Measurements from ENCODE around the gene SGTA. TPM values are rescaled to one million over a fixed set of nuclear protein-coding genes. Genes with fewer than 3 reads are reported as not detected.

SGTA gene
- total and polyA plus RNA-seq, 2 of the 8 experiments (the other 6 are each of a cell fraction or from before 2014, with no cell fraction given), result 86.8 to 130 TPM

DNA sequence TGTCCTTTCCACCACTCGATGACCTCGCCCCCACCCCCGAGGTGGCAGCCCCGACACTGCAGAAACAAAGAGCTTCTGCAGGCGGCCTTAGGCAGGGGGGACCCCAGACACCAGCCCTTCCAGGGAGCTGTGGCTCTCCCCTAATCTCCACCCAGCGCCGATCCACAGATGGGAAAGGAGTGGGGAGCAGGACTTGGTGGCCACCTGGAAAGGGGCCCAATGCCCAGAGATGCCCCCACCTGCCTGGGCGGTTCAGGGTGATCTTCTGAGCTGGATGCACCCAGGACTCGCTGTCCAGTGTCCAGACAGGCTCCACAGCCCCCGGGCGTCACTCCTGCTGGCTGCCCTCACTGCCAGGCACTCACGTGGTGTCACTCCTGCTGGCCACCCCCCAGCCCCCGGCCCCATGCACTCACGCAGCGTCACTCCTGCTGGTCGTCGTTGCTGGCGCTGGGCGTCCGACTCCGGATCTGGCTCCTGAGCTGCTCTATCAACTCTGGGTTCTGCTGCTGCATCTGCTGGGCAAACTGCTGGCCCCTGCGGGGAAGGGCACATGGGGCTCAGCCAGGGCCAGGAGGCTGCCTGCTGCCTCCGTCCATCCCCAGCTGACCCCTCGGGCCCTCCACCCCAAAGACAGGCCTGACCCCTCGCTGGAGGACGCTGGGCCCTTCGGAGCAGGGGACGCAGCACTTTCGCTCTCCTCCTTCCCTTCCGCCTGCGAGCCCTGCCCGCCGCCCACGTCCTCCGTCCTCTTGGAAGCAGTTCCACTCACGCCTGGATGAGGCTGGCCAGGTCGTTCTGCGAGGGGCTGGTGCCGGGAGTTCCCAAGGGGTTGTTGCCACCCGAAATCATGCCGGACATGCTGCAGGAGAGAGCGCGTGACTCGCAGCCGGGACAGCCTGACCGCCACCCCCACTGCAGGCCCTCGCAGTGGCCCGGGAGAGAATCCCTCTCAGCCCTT is 25.9 kb downstream of the SGTA start:
- H3K79me2 ChIP-seq (ENCODE audit: control insufficient read depth in 1 of 2, insufficient read depth in 2 of 2, low read length in 2 of 2), result no peaks in the 10 kb centered on the region
- H3K79me1 ChIP-seq (ENCODE audit: low read depth, low read length), result no peaks in the 10 kb centered on the region
- H4K5ac ChIP-seq (ENCODE audit: insufficient read length, low read depth, low read length), result no peak overlapping the region
- no peak overlapping the region for H3K18ac ChIP-seq (ENCODE audit: extremely low read depth, low read length)
- H3K4ac ChIP-seq (replicated peaks; ENCODE audit: insufficient read length, low read depth, low read length), result no peak overlapping the region
- H3K27me3 ChIP-seq (replicated peaks in 1 of 4; ENCODE audit: control insufficient read depth in 3 of 4, extremely low read depth in 1 of 4, insufficient read depth in 3 of 4, low read length in 3 of 4), result no peaks in the 10 kb centered on the region
- no peak overlapping the region for H2BK15ac ChIP-seq (ENCODE audit: low read length)
- no peak overlapping the region for H2BK5ac ChIP-seq (ENCODE audit: low read depth, low read length)
- H3K27ac ChIP-seq (ENCODE audit: low read depth, low read length), result no peak overlapping the region
- H3K36me3 ChIP-seq (ENCODE audit: control insufficient read depth in 2 of 4, insufficient read depth in 4 of 4, low read length in 3 of 4), result peaks cover 17 to 61% (median 38%) of the 10 kb centered on the region in 4 experiments
- no peak overlapping the region for H3K4me2 ChIP-seq (ENCODE audit: insufficient read depth in 1 of 2, low read depth in 2 of 2, low read length in 2 of 2)
- no peak overlapping the region for H3K23ac ChIP-seq (ENCODE audit: insufficient read length)
- H2BK20ac ChIP-seq (ENCODE audit: low read length), result no peak overlapping the region
- no peaks in the 10 kb centered on the region for H3K4me1 ChIP-seq (replicated peaks in 1 of 4; ENCODE audit: control insufficient read depth in 3 of 4, insufficient read depth in 4 of 4, low read length in 3 of 4)
- no peak overlapping the region for H3K4me3 ChIP-seq (ENCODE audit: extremely low read depth in 1 of 4, insufficient read depth in 2 of 4, low read depth in 3 of 4, low read length in 4 of 4)
- peaks cover 0 to 11% of the 10 kb centered on the region in 2 experiments for H4K20me1 ChIP-seq (replicated peaks in 1 of 2; ENCODE audit: control insufficient read depth in 1 of 2, insufficient read depth in 2 of 2, low read length in 2 of 2)
- FAIRE-seq, result no peak
- no peak for DNase-seq (ENCODE audit: low read depth in 1 of 2, low spot score in 2 of 2)
- H3K56ac ChIP-seq (replicated peaks; ENCODE audit: insufficient read length, low read depth, low read length), result no peak overlapping the region
- H2BK12ac ChIP-seq (ENCODE audit: low read depth, low read length), result no peak overlapping the region
- POLR2A ChIA-PET (ENCODE audit: partially characterized antibody), result interaction anchor here (1.2 kb wide), 1 partner anchor 14 kb away, joined by 3 read pairs; no protein-coding TSS in a partner anchor
- no peak overlapping the region for H3K14ac ChIP-seq (ENCODE audit: insufficient read length)
- H3K9me3 ChIP-seq (ENCODE audit: insufficient read depth in 2 of 2, low read depth in 1 of 2, low read length in 1 of 2), result no peaks in the 10 kb centered on the region
- no peaks in the 10 kb centered on the region for H3K23me2 ChIP-seq (ENCODE audit: low read depth, low read length)
- CTCF ChIA-PET (ENCODE audit: partially characterized antibody), result interaction anchor here (1.0 kb wide), 1 partner anchor 109 kb away, joined by 5 read pairs; no protein-coding TSS in a partner anchor
- no peak overlapping the region for H4K91ac ChIP-seq (replicated peaks; ENCODE audit: insufficient read length, low read length)
- no peak overlapping the region for H2AFZ ChIP-seq (ENCODE audit: low read length)
- WGBS, 2 experiments (ENCODE audit: extremely low coverage in 1 of 2, insufficient coverage in 1 of 2, insufficient read length in 1 of 2, insufficient replicate concordance in 2 of 2, low coverage in 1 of 2, low lambda C conversion rate in 2 of 2, missing lambda C conversion rate in 1 of 2), result 96% methylated on average over 37 of the region's 48 CpGs; no CpG with 5 or more reads in 1 of the 2 experiments
- no peak overlapping the region for H3K9ac ChIP-seq (replicated peaks in 1 of 4; ENCODE audit: extremely low read depth in 1 of 4, low read depth in 3 of 4, low read length in 3 of 4)
- H4K8ac ChIP-seq (ENCODE audit: extremely low read depth, insufficient read depth, low read length), result 0 out of 2 replicates have a peak overlapping the region, but pooled peaks have one; percentile 25
- H2AK5ac ChIP-seq (ENCODE audit: low read depth, low read length), result no peak overlapping the region
- no peak overlapping the region for H2BK120ac ChIP-seq (replicated peaks; ENCODE audit: low read depth, low read length)
- TF ChIP-seq JUND (IDR thresholded peaks at IDR 0.05; ENCODE audit: low read length) (no peak), POLR2A (IDR thresholded peaks at IDR 0.05; ENCODE audit: control extremely low read depth in 1 of 2, low read depth in 2 of 2, low read length in 2 of 2) (no peak), TEAD4 (IDR thresholded peaks at IDR 0.05; ENCODE audit: low read depth, low read length) (no peak), KDM4A (IDR thresholded peaks at IDR 0.05; ENCODE audit: low read depth, low read length, severe bottlenecking) (no peak), ASH2L (IDR thresholded peaks at IDR 0.05; ENCODE audit: low read length) (no peak), CREB1 (IDR thresholded peaks at IDR 0.05) (no peak), BACH1 (IDR thresholded peaks at IDR 0.05; ENCODE audit: low read length) (no peak), SUZ12 (IDR thresholded peaks at IDR 0.05; ENCODE audit: low read length) (no peak), NRF1 (IDR thresholded peaks at IDR 0.05; ENCODE audit: low read depth, low read length) (no peak), TCF12 (IDR thresholded peaks at IDR 0.05; ENCODE audit: low read depth, low read length) (no peak)
- TF ChIP-seq, protein P1, sequence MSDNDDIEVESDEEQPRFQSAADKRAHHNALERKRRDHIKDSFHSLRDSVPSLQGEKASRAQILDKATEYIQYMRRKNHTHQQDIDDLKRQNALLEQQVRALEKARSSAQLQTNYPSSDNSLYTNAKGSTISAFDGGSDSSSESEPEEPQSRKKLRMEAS (IDR thresholded peaks at IDR 0.05), result no peak

Measured in H1 (cell line).